HepG2 (cell line): ENCODE data around the gene PLA2G2A. TPM values are rescaled to one million over a fixed set of nuclear protein-coding genes. Genes with fewer than 3 reads are reported as not detected.

ENCODE experiments used
- MLLT10 ChIP-seq: sonication (generic); formaldehyde crosslinking; IDR thresholded peaks from 2 replicates; pipeline ENCODE4 v1.4.0; 2020; ENCODE audit warnings: missing genetic modification reagents
- SNRNP70 ChIP-seq: fragments of 200-400 bp; formaldehyde crosslinking; IDR thresholded peaks from 2 replicates; pipeline ENCODE4 v1.6.1; 2017; ENCODE audit warnings: mild to moderate bottlenecking, low read depth, low read length, moderate library complexity
- ZNF121 ChIP-seq: sonication (generic); formaldehyde crosslinking; IDR thresholded peaks from 2 replicates; pipeline ENCODE4 v1.5.0; 2020; ENCODE audit warnings: mild to moderate bottlenecking, missing genetic modification reagents
- ZNF605 ChIP-seq: sonication (generic); formaldehyde crosslinking; IDR thresholded peaks from 2 replicates; pipeline ENCODE4 v1.8.0; 2022; ENCODE audit warnings: mild to moderate bottlenecking, missing genetic modification reagents
- ZNF768 ChIP-seq: sonication (generic); formaldehyde crosslinking; IDR thresholded peaks from 2 replicates; pipeline ENCODE4 v1.4.0; 2020; ENCODE audit warnings: missing genetic modification reagents
- polyA plus RNA-seq, 8 experiments: library from polyadenylated mRNA; depleted of rRNA in 3 of 8; stranded (reverse) in 7 of 8; unstranded in 1 of 8; fragments of >200 nt; fragmentation: Illumina TruSeq in 4 of 8; extraction: Trizol in 4 of 8; gene quantifications; 2 replicates each; pipeline versions ENCODE4 v1.2.1 to v1.2.3, GENCODE V29; 2011 to 2016; ENCODE audit warnings: low read depth in 4 of 8, missing spikeins in 1 of 8, mixed read lengths in 1 of 8; ENCODE audit not compliant: insufficient read depth in 1 of 8
- total RNA-seq, 5 experiments: library from RNA; depleted of rRNA; stranded (reverse); fragments of >200 nt; fragmentation: Illumina TruSeq; extraction: Trizol; gene quantifications; 2 replicates each; pipeline ENCODE4 v1.2.3, GENCODE V29; 2016; ENCODE audit warnings: low read depth in 1 of 5
- TF ChIP-seq, protein P1 (sequence below): sonication (generic); formaldehyde crosslinking; IDR thresholded peaks from 2 replicates; pipeline ENCODE4 v1.9.0; 2021; ENCODE audit warnings: missing genetic modification reagents, borderline replicate concordance
- TF ChIP-seq, protein P2 (sequence below): sonication (generic); formaldehyde crosslinking; IDR thresholded peaks from 2 replicates; pipeline ENCODE4 v1.4.0; 2020; ENCODE audit warnings: missing genetic modification reagents, borderline replicate concordance
- TF ChIP-seq, protein P3 (sequence below): sonication (generic); formaldehyde crosslinking; IDR thresholded peaks from 2 replicates; pipeline ENCODE4 v1.5.0; 2020; ENCODE audit warnings: missing genetic modification reagents

Gene PLA2G2A
- total and polyA plus RNA-seq, 2 of the 13 experiments (the other 11 are each of a cell fraction or from before 2014, with no cell fraction given), result 0.35 to 30.3 TPM

DNA sequence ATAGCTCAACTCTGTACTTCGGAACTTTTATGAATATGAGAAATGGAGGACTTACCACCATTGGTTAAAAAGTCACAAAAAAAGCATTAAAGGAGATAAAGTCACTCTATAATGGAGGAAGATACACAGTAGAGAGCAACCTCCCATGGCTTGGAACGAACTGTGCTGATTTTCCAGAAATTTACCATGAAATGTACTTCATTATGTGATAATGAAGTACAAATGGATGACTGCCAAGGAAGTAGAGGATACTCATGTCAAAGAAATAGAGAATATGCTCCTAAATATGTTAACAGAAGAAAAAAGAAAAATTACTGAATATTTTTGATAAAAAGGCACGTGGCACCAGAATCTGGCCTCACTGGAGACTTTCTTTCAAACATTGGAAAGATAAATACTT, 32.4 kb downstream of the PLA2G2A start (continued):
- TF ChIP-seq, protein P1, sequence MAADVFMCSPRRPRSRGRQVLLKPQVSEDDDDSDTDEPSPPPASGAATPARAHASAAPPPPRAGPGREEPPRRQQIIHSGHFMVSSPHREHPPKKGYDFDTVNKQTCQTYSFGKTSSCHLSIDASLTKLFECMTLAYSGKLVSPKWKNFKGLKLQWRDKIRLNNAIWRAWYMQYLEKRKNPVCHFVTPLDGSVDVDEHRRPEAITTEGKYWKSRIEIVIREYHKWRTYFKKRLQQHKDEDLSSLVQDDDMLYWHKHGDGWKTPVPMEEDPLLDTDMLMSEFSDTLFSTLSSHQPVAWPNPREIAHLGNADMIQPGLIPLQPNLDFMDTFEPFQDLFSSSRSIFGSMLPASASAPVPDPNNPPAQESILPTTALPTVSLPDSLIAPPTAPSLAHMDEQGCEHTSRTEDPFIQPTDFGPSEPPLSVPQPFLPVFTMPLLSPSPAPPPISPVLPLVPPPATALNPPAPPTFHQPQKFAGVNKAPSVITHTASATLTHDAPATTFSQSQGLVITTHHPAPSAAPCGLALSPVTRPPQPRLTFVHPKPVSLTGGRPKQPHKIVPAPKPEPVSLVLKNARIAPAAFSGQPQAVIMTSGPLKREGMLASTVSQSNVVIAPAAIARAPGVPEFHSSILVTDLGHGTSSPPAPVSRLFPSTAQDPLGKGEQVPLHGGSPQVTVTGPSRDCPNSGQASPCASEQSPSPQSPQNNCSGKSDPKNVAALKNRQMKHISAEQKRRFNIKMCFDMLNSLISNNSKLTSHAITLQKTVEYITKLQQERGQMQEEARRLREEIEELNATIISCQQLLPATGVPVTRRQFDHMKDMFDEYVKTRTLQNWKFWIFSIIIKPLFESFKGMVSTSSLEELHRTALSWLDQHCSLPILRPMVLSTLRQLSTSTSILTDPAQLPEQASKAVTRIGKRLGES (CRISPR knock-in tag), result no peak
- TF ChIP-seq SNRNP70 (no peak), ZNF121 (no peak), ZNF605 (CRISPR knock-in tag) (no peak), MLLT10 (CRISPR knock-in tag) (no peak), ZNF768 (CRISPR knock-in tag) (no peak)
- TF ChIP-seq, protein P2, sequence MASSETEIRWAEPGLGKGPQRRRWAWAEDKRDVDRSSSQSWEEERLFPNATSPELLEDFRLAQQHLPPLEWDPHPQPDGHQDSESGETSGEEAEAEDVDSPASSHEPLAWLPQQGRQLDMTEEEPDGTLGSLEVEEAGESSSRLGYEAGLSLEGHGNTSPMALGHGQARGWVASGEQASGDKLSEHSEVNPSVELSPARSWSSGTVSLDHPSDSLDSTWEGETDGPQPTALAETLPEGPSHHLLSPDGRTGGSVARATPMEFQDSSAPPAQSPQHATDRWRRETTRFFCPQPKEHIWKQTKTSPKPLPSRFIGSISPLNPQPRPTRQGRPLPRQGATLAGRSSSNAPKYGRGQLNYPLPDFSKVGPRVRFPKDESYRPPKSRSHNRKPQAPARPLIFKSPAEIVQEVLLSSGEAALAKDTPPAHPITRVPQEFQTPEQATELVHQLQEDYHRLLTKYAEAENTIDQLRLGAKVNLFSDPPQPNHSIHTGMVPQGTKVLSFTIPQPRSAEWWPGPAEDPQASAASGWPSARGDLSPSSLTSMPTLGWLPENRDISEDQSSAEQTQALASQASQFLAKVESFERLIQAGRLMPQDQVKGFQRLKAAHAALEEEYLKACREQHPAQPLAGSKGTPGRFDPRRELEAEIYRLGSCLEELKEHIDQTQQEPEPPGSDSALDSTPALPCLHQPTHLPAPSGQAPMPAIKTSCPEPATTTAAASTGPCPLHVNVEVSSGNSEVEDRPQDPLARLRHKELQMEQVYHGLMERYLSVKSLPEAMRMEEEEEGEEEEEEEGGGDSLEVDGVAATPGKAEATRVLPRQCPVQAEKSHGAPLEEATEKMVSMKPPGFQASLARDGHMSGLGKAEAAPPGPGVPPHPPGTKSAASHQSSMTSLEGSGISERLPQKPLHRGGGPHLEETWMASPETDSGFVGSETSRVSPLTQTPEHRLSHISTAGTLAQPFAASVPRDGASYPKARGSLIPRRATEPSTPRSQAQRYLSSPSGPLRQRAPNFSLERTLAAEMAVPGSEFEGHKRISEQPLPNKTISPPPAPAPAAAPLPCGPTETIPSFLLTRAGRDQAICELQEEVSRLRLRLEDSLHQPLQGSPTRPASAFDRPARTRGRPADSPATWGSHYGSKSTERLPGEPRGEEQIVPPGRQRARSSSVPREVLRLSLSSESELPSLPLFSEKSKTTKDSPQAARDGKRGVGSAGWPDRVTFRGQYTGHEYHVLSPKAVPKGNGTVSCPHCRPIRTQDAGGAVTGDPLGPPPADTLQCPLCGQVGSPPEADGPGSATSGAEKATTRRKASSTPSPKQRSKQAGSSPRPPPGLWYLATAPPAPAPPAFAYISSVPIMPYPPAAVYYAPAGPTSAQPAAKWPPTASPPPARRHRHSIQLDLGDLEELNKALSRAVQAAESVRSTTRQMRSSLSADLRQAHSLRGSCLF (CRISPR knock-in tag), result no peak
- TF ChIP-seq, protein P3, sequence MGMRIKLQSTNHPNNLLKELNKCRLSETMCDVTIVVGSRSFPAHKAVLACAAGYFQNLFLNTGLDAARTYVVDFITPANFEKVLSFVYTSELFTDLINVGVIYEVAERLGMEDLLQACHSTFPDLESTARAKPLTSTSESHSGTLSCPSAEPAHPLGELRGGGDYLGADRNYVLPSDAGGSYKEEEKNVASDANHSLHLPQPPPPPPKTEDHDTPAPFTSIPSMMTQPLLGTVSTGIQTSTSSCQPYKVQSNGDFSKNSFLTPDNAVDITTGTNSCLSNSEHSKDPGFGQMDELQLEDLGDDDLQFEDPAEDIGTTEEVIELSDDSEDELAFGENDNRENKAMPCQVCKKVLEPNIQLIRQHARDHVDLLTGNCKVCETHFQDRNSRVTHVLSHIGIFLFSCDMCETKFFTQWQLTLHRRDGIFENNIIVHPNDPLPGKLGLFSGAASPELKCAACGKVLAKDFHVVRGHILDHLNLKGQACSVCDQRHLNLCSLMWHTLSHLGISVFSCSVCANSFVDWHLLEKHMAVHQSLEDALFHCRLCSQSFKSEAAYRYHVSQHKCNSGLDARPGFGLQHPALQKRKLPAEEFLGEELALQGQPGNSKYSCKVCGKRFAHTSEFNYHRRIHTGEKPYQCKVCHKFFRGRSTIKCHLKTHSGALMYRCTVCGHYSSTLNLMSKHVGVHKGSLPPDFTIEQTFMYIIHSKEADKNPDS (CRISPR knock-in tag), result no peak
- TF ChIP-seq, all 625 proteins: peak for 0
